ENCODE measurements around the gene HOMER1. TPM values are rescaled to one million over a fixed set of nuclear protein-coding genes. Genes with fewer than 3 reads are reported as not detected.
A peak's percentile ranks its signal among the peaks of the same experiment; 100 is the strongest.

The HOMER1 gene
- total and polyA plus RNA-seq, 2 of the 13 experiments (the other 11 are each of a cell fraction or from before 2014, with no cell fraction given) = 5.3 to 24.8 TPM

- TF ChIP-seq, protein P1, sequence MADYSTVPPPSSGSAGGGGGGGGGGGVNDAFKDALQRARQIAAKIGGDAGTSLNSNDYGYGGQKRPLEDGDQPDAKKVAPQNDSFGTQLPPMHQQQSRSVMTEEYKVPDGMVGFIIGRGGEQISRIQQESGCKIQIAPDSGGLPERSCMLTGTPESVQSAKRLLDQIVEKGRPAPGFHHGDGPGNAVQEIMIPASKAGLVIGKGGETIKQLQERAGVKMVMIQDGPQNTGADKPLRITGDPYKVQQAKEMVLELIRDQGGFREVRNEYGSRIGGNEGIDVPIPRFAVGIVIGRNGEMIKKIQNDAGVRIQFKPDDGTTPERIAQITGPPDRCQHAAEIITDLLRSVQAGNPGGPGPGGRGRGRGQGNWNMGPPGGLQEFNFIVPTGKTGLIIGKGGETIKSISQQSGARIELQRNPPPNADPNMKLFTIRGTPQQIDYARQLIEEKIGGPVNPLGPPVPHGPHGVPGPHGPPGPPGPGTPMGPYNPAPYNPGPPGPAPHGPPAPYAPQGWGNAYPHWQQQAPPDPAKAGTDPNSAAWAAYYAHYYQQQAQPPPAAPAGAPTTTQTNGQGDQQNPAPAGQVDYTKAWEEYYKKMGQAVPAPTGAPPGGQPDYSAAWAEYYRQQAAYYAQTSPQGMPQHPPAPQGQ (CRISPR knock-in tag; IDR thresholded peaks at IDR 0.05; ENCODE audit: borderline replicate concordance) = 0 out of 2 replicates have a peak, but pooled peaks have one; percentile 23
- no peak for TF ChIP-seq ZSCAN30 (CRISPR knock-in tag; IDR thresholded peaks at IDR 0.05)
- 0 out of 2 replicates have a peak, but pooled peaks have one; percentile 65 for TF ChIP-seq ZNF83 (CRISPR knock-in tag; IDR thresholded peaks at IDR 0.05; ENCODE audit: borderline replicate concordance)
- TF ChIP-seq ZNF770 (CRISPR knock-in tag; IDR thresholded peaks at IDR 0.05) = peak; percentile 53; the same call in 1 of the 2 replicates
- TF ChIP-seq HNF4G (IDR thresholded peaks at IDR 0.05; ENCODE audit: borderline replicate concordance, low read depth, low read length) = 0 out of 2 replicates have a peak, but pooled peaks have one; percentile 3
- TF ChIP-seq HNF4G (CRISPR knock-in tag; IDR thresholded peaks at IDR 0.05; ENCODE audit: borderline replicate concordance, low read depth) = no peak
- TF ChIP-seq EEA1 (CRISPR knock-in tag; IDR thresholded peaks at IDR 0.05; ENCODE audit: borderline replicate concordance) = 0 out of 2 replicates have a peak, but pooled peaks have one; percentile 6
- TF ChIP-seq, protein P2, sequence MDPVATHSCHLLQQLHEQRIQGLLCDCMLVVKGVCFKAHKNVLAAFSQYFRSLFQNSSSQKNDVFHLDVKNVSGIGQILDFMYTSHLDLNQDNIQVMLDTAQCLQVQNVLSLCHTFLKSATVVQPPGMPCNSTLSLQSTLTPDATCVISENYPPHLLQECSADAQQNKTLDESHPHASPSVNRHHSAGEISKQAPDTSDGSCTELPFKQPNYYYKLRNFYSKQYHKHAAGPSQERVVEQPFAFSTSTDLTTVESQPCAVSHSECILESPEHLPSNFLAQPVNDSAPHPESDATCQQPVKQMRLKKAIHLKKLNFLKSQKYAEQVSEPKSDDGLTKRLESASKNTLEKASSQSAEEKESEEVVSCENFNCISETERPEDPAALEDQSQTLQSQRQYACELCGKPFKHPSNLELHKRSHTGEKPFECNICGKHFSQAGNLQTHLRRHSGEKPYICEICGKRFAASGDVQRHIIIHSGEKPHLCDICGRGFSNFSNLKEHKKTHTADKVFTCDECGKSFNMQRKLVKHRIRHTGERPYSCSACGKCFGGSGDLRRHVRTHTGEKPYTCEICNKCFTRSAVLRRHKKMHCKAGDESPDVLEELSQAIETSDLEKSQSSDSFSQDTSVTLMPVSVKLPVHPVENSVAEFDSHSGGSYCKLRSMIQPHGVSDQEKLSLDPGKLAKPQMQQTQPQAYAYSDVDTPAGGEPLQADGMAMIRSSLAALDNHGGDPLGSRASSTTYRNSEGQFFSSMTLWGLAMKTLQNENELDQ (CRISPR knock-in tag; IDR thresholded peaks at IDR 0.05; ENCODE audit: borderline replicate concordance) = no peak
- TF ChIP-seq GABPB1 (CRISPR knock-in tag; IDR thresholded peaks at IDR 0.05) = no peak
- no peak; the same call in 1 of the 2 replicates for TF ChIP-seq ZNF501 (CRISPR knock-in tag; IDR thresholded peaks at IDR 0.05)
- peak; percentile 87 for TF ChIP-seq MAX (IDR thresholded peaks at IDR 0.05)
- peak; percentile 74; the same call in 1 of the 2 replicates for TF ChIP-seq SP4 (CRISPR knock-in tag; IDR thresholded peaks at IDR 0.05)
- no peak for TF ChIP-seq NR2F6 (IDR thresholded peaks at IDR 0.05)
- TF ChIP-seq NR2F6 (CRISPR knock-in tag; IDR thresholded peaks at IDR 0.05) = no peak
- TF ChIP-seq ZFAT (CRISPR knock-in tag; conservative IDR thresholded peaks at IDR 0.05) = peak; percentile 67; the same call in 1 of the 2 replicates
- no peak for TF ChIP-seq SMAD9 (CRISPR knock-in tag; IDR thresholded peaks at IDR 0.05)
- TF ChIP-seq TBP (CRISPR knock-in tag; IDR thresholded peaks at IDR 0.05) = 0 out of 2 replicates have a peak, but pooled peaks have one; percentile 22
- TF ChIP-seq LCORL (IDR thresholded peaks at IDR 0.05) = no peak
- no peak for TF ChIP-seq LCORL (CRISPR knock-in tag; IDR thresholded peaks at IDR 0.05)
- TF ChIP-seq THRA (CRISPR knock-in tag; IDR thresholded peaks at IDR 0.05; ENCODE audit: borderline replicate concordance) = no peak
- no peak for TF ChIP-seq ZNF841 (CRISPR knock-in tag; IDR thresholded peaks at IDR 0.05; ENCODE audit: borderline replicate concordance)
- TF ChIP-seq ZNF331 (CRISPR knock-in tag; IDR thresholded peaks at IDR 0.05) = no peak
- TF ChIP-seq ZNF556 (CRISPR knock-in tag; IDR thresholded peaks at IDR 0.05; ENCODE audit: borderline replicate concordance) = no peak
Measured at GRCh38 chr5:79513704-79514390, at the start of gene HOMER1 (continued).
